SK-N-MC (cell line): Measurements from ENCODE around the gene RNF130.

Experiments
- EZH2 ChIP-seq: fragments of 200-600 bp; sonication (generic); IDR thresholded peaks from one replicate; pipeline ENCODE4 v1.6.1; 2017; ENCODE audit warnings: antibody characterized with exemption
- FOXP2 ChIP-seq: optimal IDR thresholded peaks from 2 replicates; pipeline ENCODE3; 2011; ENCODE audit warnings: mild to moderate bottlenecking, moderate library complexity; ENCODE audit not compliant: insufficient read depth; ENCODE audit errors: extremely low read length, control extremely low read depth
- POLR2AphosphoS5 ChIP-seq: IDR thresholded peaks from 2 replicates; pipeline ENCODE4 v1.6.1; 2012; ENCODE audit warnings: mild to moderate bottlenecking, low read depth, low read length, borderline replicate concordance

DNA sequence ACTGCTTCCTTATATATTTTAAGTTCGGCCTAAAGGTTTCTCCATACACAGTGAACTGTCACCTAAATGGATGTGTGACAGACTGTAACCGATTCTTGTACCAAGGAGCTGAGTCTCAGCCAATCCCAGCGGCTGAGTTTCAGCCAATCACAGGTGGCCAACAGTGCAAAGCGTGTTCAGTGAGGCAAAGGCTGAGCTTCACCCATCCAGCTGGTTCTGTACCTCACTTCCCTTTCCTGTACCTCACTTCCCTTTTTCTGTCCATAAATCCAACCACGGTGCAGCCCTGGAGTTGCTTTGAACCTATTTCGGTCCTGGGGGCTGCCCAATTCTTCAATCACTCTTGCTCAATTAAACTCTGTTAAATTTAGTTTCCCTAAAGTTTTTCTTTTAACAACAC, 148.1 kb downstream of the RNF130 start:
- TF ChIP-seq POLR2AphosphoS5 = no peak
- TF ChIP-seq FOXP2 = no peak
- no peak for TF ChIP-seq EZH2
